IMR-90 (cell line): ENCODE measurements around the gene PRL. TPM values are rescaled to one million over a fixed set of nuclear protein-coding genes. Genes with fewer than 3 reads are reported as not detected.
A peak's percentile ranks its signal among the peaks of the same experiment; 100 is the strongest.

Experiments used
- ATAC-seq: fragments of 200-7000 bp; cut with Tn5 transposase; 2 replicates; pipeline ENCODE4 v1.9.1; 2020; ENCODE audit warnings: low read depth, mild to moderate bottlenecking, moderate library complexity
- BruUV-seq: library from RNA; stranded (reverse); fragments of 400-500 nt; replicated peaks from 2 replicates; lab custom pipeline; 2021; lab: Mats Ljungman, UMichigan
- CTCF ChIA-PET: fragments of 300-600 bp; formaldehyde crosslinking; extraction: SDS; loops from one replicate; lab custom pipeline; 2021; ENCODE audit warnings: antibody characterized with exemption; lab: Yijun Ruan, JAX
- POLR2A ChIA-PET: fragments of 300-600 bp; sonication (Branson Sonifier 250); formaldehyde crosslinking; loops from one replicate; lab custom pipeline; 2022; ENCODE audit warnings: antibody characterized with exemption; ENCODE audit not compliant: unreplicated experiment; lab: Charles Lee
- DNase-seq: peaks from one replicate; pipeline ENCODE4 v3.0.0; 2013
- H2AFZ ChIP-seq: replicated peaks from 2 replicates; pipeline ENCODE3; 2013; ENCODE audit warnings: low read length, mild to moderate bottlenecking; ENCODE audit not compliant: poor library complexity
- H2AK5ac ChIP-seq: 2 replicates; pipeline ENCODE4 v1.6.1; 2013; ENCODE audit warnings: low read depth, low read length, inconsistent platforms
- H2AK9ac ChIP-seq: replicated peaks from 2 replicates; pipeline ENCODE3; 2013; ENCODE audit warnings: mild to moderate bottlenecking, low read depth, low read length, moderate library complexity; ENCODE audit not compliant: poor library complexity
- H2BK120ac ChIP-seq: 2 replicates; pipeline ENCODE4 v1.6.1; 2013; ENCODE audit warnings: low read depth, low read length, inconsistent platforms
- H2BK15ac ChIP-seq: 3 replicates; pipeline ENCODE4 v1.6.1; 2013; ENCODE audit warnings: low read depth, low read length, inconsistent platforms
- H2BK20ac ChIP-seq: 2 replicates; pipeline ENCODE4 v1.6.1; 2013; ENCODE audit warnings: low read depth, mild to moderate bottlenecking, inconsistent platforms, low read length, moderate library complexity
- H2BK5ac ChIP-seq: 2 replicates; pipeline ENCODE4 v1.6.1; 2013; ENCODE audit warnings: mild to moderate bottlenecking, low read depth, low read length, inconsistent platforms; ENCODE audit not compliant: poor library complexity, severe bottlenecking
- H3K14ac ChIP-seq: replicated peaks from 2 replicates; pipeline ENCODE4 v1.6.1; 2013; ENCODE audit warnings: low read depth, low read length, inconsistent platforms
- H3K18ac ChIP-seq: 2 replicates; pipeline ENCODE4 v1.6.1; 2013; ENCODE audit warnings: low read depth, low read length, control low read depth
- H3K23ac ChIP-seq: 2 replicates; pipeline ENCODE4 v1.6.1; 2013; ENCODE audit warnings: low read depth, low read length, inconsistent platforms
- H3K27ac ChIP-seq: 2 replicates; pipeline ENCODE4 v1.5.1; 2013; ENCODE audit warnings: mild to moderate bottlenecking, control low read depth, low read length; ENCODE audit not compliant: insufficient read depth
- H3K27me3 ChIP-seq: 2 replicates; pipeline ENCODE4 v1.6.1; 2013; ENCODE audit warnings: low read length; ENCODE audit not compliant: control insufficient read depth, insufficient read depth
- H3K36me3 ChIP-seq: 2 replicates; pipeline ENCODE4 v1.6.1; 2013; ENCODE audit warnings: low read length, mixed read lengths; ENCODE audit not compliant: control insufficient read depth, insufficient read depth
- H3K4ac ChIP-seq: 2 replicates; pipeline ENCODE4 v1.6.1; 2013; ENCODE audit warnings: low read depth, low read length, inconsistent platforms
- H3K4me1 ChIP-seq: 2 replicates; pipeline ENCODE4 v1.6.1; 2013; ENCODE audit warnings: low read length, mixed read lengths; ENCODE audit not compliant: control insufficient read depth, insufficient read depth
- H3K4me2 ChIP-seq: 2 replicates; pipeline ENCODE4 v1.6.1; 2013; ENCODE audit warnings: low read depth, mild to moderate bottlenecking, control low read depth, low read length, moderate library complexity
- H3K4me3 ChIP-seq: 2 replicates; pipeline ENCODE4 v1.5.1; 2013; ENCODE audit warnings: low read depth, mild to moderate bottlenecking, control low read depth, low read length, moderate library complexity; ENCODE audit not compliant: insufficient read depth
- H3K56ac ChIP-seq: 2 replicates; pipeline ENCODE4 v1.6.1; 2013; ENCODE audit warnings: low read length, inconsistent platforms; ENCODE audit not compliant: insufficient read depth; ENCODE audit errors: extremely low read depth
- H3K79me1 ChIP-seq, 2 experiments: 2 replicates each; pipeline ENCODE4 v1.6.1; 2013; ENCODE audit warnings: low read length in 2 of 2, inconsistent platforms in 1 of 2, low read depth in 1 of 2
- H3K9ac ChIP-seq: 2 replicates; pipeline ENCODE4 v1.6.1; 2013; ENCODE audit warnings: low read depth, low read length, control low read depth
- H3K9me1 ChIP-seq: 2 replicates; pipeline ENCODE4 v1.6.1; 2013; ENCODE audit warnings: low read length, inconsistent platforms; ENCODE audit not compliant: insufficient read depth
- H3K9me3 ChIP-seq: 2 replicates; pipeline ENCODE4 v1.6.1; 2013; ENCODE audit warnings: low read length; ENCODE audit not compliant: control insufficient read depth, insufficient read depth
- H4K20me1 ChIP-seq: 2 replicates; pipeline ENCODE4 v1.6.1; 2013; ENCODE audit warnings: low read length, inconsistent platforms; ENCODE audit not compliant: insufficient read depth
- H4K5ac ChIP-seq: 2 replicates; pipeline ENCODE4 v1.6.1; 2013; ENCODE audit warnings: mild to moderate bottlenecking, low read depth, low read length, control low read depth
- H4K8ac ChIP-seq, 2 experiments: 2 replicates each; pipeline ENCODE4 v1.6.1; 2013; ENCODE audit warnings: low read depth in 2 of 2, low read length in 2 of 2, control low read depth in 1 of 2, inconsistent platforms in 1 of 2
- H4K91ac ChIP-seq: 2 replicates; pipeline ENCODE4 v1.6.1; 2013; ENCODE audit warnings: low read depth, low read length, inconsistent platforms; ENCODE audit not compliant: insufficient read depth
- BHLHE40 ChIP-seq: fragments of 150-350 bp; IDR thresholded peaks from 2 replicates; pipeline ENCODE4 v1.6.1; 2016; ENCODE audit warnings: mild to moderate bottlenecking, low read depth, low read length
- CEBPB ChIP-seq: IDR thresholded peaks from 2 replicates; pipeline ENCODE4 v1.6.1; 2012; ENCODE audit warnings: low read depth, low read length, improper control_type of control experiment
- CHD1 ChIP-seq: IDR thresholded peaks from 2 replicates; pipeline ENCODE4 v1.6.1; 2012; ENCODE audit warnings: low read depth, low read length, improper control_type of control experiment
- FOS ChIP-seq: fragments of 150-350 bp; IDR thresholded peaks from 2 replicates; pipeline ENCODE4 v1.6.1; 2016; ENCODE audit warnings: low read depth, low read length
- MAFK ChIP-seq: IDR thresholded peaks from 2 replicates; pipeline ENCODE4 v1.6.1; 2012; ENCODE audit warnings: low read depth, low read length, improper control_type of control experiment
- MAZ ChIP-seq: IDR thresholded peaks from 2 replicates; pipeline ENCODE4 v1.6.1; 2012; ENCODE audit warnings: low read depth, mild to moderate bottlenecking, low read length, improper control_type of control experiment, moderate library complexity, borderline replicate concordance
- MXI1 ChIP-seq: IDR thresholded peaks from 2 replicates; pipeline ENCODE4 v1.6.1; 2012; ENCODE audit warnings: low read depth, mild to moderate bottlenecking, low read length, moderate library complexity, borderline replicate concordance
- NFE2L2 ChIP-seq: fragments of 150-350 bp; IDR thresholded peaks from 2 replicates; pipeline ENCODE4 v1.6.1; 2016; ENCODE audit warnings: low read depth, mild to moderate bottlenecking, low read length
- POLR2A ChIP-seq: IDR thresholded peaks from 2 replicates; pipeline ENCODE4 v1.6.1; 2012; ENCODE audit warnings: mild to moderate bottlenecking, low read depth, low read length
- RAD21 ChIP-seq: IDR thresholded peaks from 2 replicates; pipeline ENCODE4 v1.6.1; 2012; ENCODE audit warnings: low read length, improper control_type of control experiment
- RCOR1 ChIP-seq: IDR thresholded peaks from 2 replicates; pipeline ENCODE4 v1.6.1; 2012; ENCODE audit warnings: mild to moderate bottlenecking, low read length, improper control_type of control experiment; ENCODE audit not compliant: insufficient replicate concordance
- RFX5 ChIP-seq: IDR thresholded peaks from 2 replicates; pipeline ENCODE4 v1.8.0; 2012; ENCODE audit warnings: low read depth, mild to moderate bottlenecking, low read length, moderate library complexity
- SMC3 ChIP-seq: fragments of 150-350 bp; IDR thresholded peaks from 2 replicates; pipeline ENCODE4 v1.6.1; 2016; ENCODE audit warnings: low read depth, mild to moderate bottlenecking, antibody characterized with exemption, low read length, moderate library complexity
- USF2 ChIP-seq: fragments of 150-350 bp; IDR thresholded peaks from 2 replicates; pipeline ENCODE4 v1.6.1; 2017; ENCODE audit warnings: mild to moderate bottlenecking, antibody characterized with exemption, low read length, low read depth
- WGBS, 2 experiments: methylation state at CpG; one replicate each; pipeline versions ENCODE4 v1.1.5 to v1.1.7; 2013; ENCODE audit warnings: missing lambda C conversion rate in 2 of 2; ENCODE audit not compliant: insufficient read length in 1 of 2; ENCODE audit errors: extremely low coverage in 2 of 2; 5-methylcytosine and 5-hydroxymethylcytosine counted together
- dilution Hi-C: fragments of 300-500 bp; cut with HindIII; formaldehyde crosslinking; loops from one replicate; pipeline ENCODE4 v1.14.3; 2018; ENCODE audit warnings: low sequenced_read_pairs; ENCODE audit not compliant: unreplicated experiment
- in situ Hi-C: fragments of 300-500 bp; cut with MboI; formaldehyde crosslinking; loops from 3 replicates; pipeline ENCODE4 v1.14.3; 2019; ENCODE audit warnings: low sequenced_read_pairs, inconsistent platforms, mixed read lengths
- intact Hi-C: fragments of 100-400 bp; cut with micrococcal nuclease; formaldehyde crosslinking; loops from 2 replicates; pipeline ENCODE4 v1.10.0; 2022
- polyA plus RNA-seq, 3 experiments: library from polyadenylated mRNA; depleted of rRNA; stranded (reverse); fragments of >200 nt; gene quantifications; 2 replicates each; pipeline ENCODE4 v1.2.3, GENCODE V29; 2012; ENCODE audit warnings: low replicate concordance in 1 of 3
- total RNA-seq: library from RNA; depleted of rRNA; stranded (reverse); fragments of >200 nt; gene quantifications from 2 replicates; pipeline ENCODE4 v1.2.3, GENCODE V29; 2012
- TF ChIP-seq, protein P1 (sequence below): conservative IDR thresholded peaks from 2 replicates; pipeline ENCODE4 v1.5.1; 2012; ENCODE audit warnings: mild to moderate bottlenecking, low read depth, low read length, improper control_type of control experiment
- TF ChIP-seq, protein P2 (sequence below): fragments of 150-350 bp; IDR thresholded peaks from 2 replicates; pipeline ENCODE4 v1.6.1; 2016; ENCODE audit warnings: low read depth, mild to moderate bottlenecking, low read length, moderate library complexity, borderline replicate concordance

The PRL gene
- total and polyA plus RNA-seq, 2 of the 4 experiments (the other 2 are of a cell fraction) = not detected

DNA sequence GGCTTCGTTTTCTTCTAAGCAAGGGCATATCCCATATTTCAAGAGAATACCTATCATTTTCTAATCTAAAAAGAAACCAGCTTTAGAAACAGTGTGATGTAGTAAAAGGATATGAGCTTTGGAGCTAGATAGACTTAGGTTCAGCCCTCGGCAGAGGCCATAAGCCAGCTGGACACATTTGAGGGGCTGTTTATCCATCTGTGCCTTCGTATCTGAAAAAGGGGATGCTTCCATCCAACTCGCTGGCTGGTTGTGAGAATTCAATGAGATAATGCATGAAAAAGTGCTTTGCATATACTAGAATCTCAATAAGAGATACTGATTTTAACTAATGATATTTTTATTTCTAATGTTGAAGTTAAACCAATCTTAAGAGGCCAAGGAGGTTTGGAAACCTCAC lies 58.0 kb downstream of the PRL start:
- H4K8ac ChIP-seq = no peak overlapping the region; a peak in 1 of 4 replicates
- no peak overlapping the region for H3K4me2 ChIP-seq
- H3K23ac ChIP-seq = no peak overlapping the region
- in situ Hi-C loops = no loop called here
- no peak overlapping the region for H3K27ac ChIP-seq
- H3K79me1 ChIP-seq = no peaks in the 10 kb centered on the region
- no peak overlapping the region for H2BK15ac ChIP-seq
- TF ChIP-seq SMC3 (no peak), RFX5 (no peak), RAD21 (no peak), CHD1 (no peak), RCOR1 (no peak), MXI1 (no peak), BHLHE40 (no peak), MAZ (no peak), CEBPB (no peak), MAFK (no peak), POLR2A (no peak), USF2 (no peak), FOS (no peak), NFE2L2 (no peak)
- TF ChIP-seq, protein P1, sequence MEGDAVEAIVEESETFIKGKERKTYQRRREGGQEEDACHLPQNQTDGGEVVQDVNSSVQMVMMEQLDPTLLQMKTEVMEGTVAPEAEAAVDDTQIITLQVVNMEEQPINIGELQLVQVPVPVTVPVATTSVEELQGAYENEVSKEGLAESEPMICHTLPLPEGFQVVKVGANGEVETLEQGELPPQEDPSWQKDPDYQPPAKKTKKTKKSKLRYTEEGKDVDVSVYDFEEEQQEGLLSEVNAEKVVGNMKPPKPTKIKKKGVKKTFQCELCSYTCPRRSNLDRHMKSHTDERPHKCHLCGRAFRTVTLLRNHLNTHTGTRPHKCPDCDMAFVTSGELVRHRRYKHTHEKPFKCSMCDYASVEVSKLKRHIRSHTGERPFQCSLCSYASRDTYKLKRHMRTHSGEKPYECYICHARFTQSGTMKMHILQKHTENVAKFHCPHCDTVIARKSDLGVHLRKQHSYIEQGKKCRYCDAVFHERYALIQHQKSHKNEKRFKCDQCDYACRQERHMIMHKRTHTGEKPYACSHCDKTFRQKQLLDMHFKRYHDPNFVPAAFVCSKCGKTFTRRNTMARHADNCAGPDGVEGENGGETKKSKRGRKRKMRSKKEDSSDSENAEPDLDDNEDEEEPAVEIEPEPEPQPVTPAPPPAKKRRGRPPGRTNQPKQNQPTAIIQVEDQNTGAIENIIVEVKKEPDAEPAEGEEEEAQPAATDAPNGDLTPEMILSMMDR = no peak
- TF ChIP-seq, protein P2, sequence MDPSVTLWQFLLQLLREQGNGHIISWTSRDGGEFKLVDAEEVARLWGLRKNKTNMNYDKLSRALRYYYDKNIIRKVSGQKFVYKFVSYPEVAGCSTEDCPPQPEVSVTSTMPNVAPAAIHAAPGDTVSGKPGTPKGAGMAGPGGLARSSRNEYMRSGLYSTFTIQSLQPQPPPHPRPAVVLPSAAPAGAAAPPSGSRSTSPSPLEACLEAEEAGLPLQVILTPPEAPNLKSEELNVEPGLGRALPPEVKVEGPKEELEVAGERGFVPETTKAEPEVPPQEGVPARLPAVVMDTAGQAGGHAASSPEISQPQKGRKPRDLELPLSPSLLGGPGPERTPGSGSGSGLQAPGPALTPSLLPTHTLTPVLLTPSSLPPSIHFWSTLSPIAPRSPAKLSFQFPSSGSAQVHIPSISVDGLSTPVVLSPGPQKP = no peak
- H3K27me3 ChIP-seq = no peaks in the 10 kb centered on the region
- H3K14ac ChIP-seq = no peak overlapping the region
- no peaks in the 10 kb centered on the region for H3K36me3 ChIP-seq
- 0 out of 2 replicates have a peak, but pooled peaks cover 4% of the 10 kb centered on the region for H3K4me1 ChIP-seq
- no peak overlapping the region for H3K18ac ChIP-seq
- intact Hi-C loops = no loop called here
- dilution Hi-C loops = no loop called here
- H3K9me3 ChIP-seq = no peaks in the 10 kb centered on the region
- no peak overlapping the region for H4K5ac ChIP-seq
- no peak overlapping the region for H3K9ac ChIP-seq
- H2AK5ac ChIP-seq = no peak overlapping the region
- H3K4ac ChIP-seq = peak overlapping the region; percentile 23; the same call in 1 of the 2 replicates
- H4K91ac ChIP-seq = no peak overlapping the region
- H2BK5ac ChIP-seq = no peak overlapping the region
- no peaks in the 10 kb centered on the region for H4K20me1 ChIP-seq
- no peak for ATAC-seq
- H3K56ac ChIP-seq = no peak overlapping the region
- DNase-seq = no peak
- 0 out of 2 replicates have a peak overlapping the region, but pooled peaks have one; percentile 16 for H2BK20ac ChIP-seq
- H2AK9ac ChIP-seq = no peak overlapping the region
- CTCF ChIA-PET = interaction anchor here (0.9 kb wide), 1 partner anchor 839 kb away, joined by 3 read pairs; no protein-coding TSS in a partner anchor
- no peak overlapping the region for H2AFZ ChIP-seq
- H2BK120ac ChIP-seq = peak overlapping the region; percentile 8; the same call in 1 of the 2 replicates
- no TSS peak for BruUV-seq
- no peaks in the 10 kb centered on the region; the same call in 1 of the 2 replicates for H3K9me1 ChIP-seq
- no peak overlapping the region for H3K4me3 ChIP-seq
- POLR2A ChIA-PET = interaction anchor here (0.6 kb wide), 1 partner anchor 12 kb away, joined by 6 read pairs; no protein-coding TSS in a partner anchor
- no CpG with 5 or more reads among the region's 4 CpGs for WGBS, 2 experiments
